GM18526 (cell line): ENCODE data around the gene WDR70.

ENCODE experiments used
- POLR2A ChIP-seq: IDR thresholded peaks from 3 replicates; pipeline ENCODE4 v1.6.1; 2011; ENCODE audit not compliant: insufficient read length; ENCODE audit errors: extremely low read depth

WDR70 gene

GRCh38 chr5:37662789-37663485, 283.8 kb downstream of the WDR70 start:
- no peak for TF ChIP-seq POLR2A

GRCh38 chr5:37663538-37663937, 284.4 kb downstream of the WDR70 start:
- TF ChIP-seq POLR2A: no peak

- no peak for TF ChIP-seq POLR2A
These were observed 285.4 kb downstream of the WDR70 start for GRCh38 chr5:37664551-37664950.

GRCh38 chr5:37665272-37665671, 286.2 kb downstream of the WDR70 start:
- TF ChIP-seq POLR2A: no peak

- no peak for TF ChIP-seq POLR2A
These were observed 286.8 kb downstream of the WDR70 start for GRCh38 chr5:37665889-37666288.

GRCh38 chr5:37667430-37667829, 288.3 kb downstream of the WDR70 start:
- TF ChIP-seq POLR2A: no peak

- no peak for TF ChIP-seq POLR2A
These were observed 288.7 kb downstream of the WDR70 start for GRCh38 chr5:37667846-37668245.

GRCh38 chr5:37668524-37669047, 289.5 kb downstream of the WDR70 start:
- TF ChIP-seq POLR2A: no peak

DNA sequence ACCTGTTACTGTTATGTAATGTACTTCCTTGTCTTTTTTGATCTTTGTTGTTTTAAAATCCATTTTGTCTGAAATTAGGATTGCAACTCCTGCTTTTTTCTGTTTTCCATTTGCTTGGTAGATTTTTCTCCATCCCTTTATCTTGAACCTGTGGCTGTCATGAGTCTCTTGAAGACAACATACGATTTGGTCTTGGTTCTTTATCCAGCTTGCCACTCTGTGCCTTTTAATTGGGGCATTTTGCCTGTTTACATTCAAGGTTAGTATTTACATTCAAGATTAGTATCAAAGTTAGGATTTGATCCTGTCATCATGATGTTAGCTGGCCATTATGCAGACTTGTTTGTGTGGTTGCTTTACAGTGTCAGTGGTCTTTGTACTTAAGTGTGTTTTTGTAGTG, 304.0 kb downstream of the WDR70 start:
- no peak for TF ChIP-seq POLR2A

GRCh38 chr5:37685211-37685610, 306.1 kb downstream of the WDR70 start:
- TF ChIP-seq POLR2A: no peak

DNA sequence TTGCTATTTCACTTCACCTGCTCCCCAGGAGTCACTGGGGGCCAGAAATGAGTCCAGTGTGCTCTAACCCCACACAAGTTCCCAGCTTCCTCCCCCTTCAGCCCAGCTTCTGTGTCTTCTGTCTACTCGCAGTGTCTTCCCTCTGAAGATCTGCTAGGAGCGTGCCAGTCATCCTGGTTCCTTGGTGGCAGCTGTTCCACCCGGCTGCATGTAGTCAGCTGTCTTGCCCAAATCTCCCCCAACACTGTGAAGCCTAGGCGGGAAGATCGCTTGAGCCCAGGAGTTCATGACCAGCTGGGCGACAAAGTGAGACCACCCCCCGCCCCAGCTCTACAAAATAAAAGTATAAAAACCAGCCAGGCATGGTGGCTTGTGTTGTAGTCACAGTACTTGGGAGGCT, 306.7 kb downstream of the WDR70 start:
- no peak for TF ChIP-seq POLR2A

GRCh38 chr5:37694867-37695266, 315.7 kb downstream of the WDR70 start:
- TF ChIP-seq POLR2A: no peak

DNA sequence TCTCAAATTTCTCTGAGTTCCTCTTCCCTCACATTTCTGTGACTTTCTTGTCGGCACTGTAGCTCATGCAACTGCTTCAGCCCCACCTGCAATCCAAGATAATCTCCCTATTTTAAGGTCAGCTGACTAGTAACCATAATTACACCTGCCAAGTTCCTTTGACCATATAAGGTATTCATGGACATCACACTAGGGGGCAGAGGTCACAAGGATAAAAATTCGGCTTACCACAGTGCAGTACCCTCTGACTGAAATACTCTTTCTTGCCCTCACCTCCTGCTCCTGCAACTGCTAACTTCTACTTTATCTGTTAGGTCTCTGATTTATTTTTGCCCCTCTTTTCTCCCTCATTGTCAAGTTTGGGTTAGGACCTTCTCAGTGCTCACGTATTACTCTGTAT, 316.5 kb downstream of the WDR70 start:
- TF ChIP-seq POLR2A: no peak

DNA sequence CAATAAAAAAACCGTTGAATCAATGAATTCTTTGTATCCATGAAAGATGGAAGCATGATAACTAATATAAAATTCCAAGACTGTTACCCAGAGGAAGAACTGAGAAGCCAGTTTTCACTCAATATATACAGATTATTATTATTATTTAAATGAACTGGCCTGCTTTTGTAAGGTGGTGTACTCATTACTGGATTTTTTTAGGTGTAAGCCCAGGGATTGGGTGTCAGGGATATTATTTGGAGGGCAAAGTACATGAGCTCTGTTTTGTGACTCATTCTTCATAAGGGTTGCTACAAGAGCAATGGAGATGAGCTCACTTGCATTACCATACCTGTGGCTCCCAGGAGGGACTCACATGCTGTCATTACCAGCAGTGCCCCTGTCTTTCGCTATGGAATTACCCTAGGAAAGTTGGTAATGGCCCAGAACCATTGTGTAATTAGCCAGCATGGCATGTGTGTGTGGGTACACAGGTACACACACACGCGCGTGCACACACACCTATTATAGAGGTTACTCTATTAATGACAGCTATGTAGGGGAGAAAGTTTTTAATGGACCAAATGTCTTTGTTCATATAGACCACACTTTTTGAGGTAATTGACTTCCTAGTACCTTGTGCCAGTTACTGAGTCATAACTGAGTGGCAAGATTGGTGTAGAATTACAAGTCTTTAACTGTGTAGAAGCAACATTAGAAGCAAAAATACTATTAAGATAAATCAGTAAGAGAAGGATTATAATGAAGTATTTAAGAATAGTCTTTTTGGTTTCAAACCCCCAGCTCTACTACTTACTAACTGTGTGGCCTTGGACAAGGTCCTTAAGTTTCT, 317.3 kb downstream of the WDR70 start:
- TF ChIP-seq POLR2A: no peak

- TF ChIP-seq POLR2A: no peak
These were observed 322.8 kb downstream of the WDR70 start for GRCh38 chr5:37701868-37702267.

DNA sequence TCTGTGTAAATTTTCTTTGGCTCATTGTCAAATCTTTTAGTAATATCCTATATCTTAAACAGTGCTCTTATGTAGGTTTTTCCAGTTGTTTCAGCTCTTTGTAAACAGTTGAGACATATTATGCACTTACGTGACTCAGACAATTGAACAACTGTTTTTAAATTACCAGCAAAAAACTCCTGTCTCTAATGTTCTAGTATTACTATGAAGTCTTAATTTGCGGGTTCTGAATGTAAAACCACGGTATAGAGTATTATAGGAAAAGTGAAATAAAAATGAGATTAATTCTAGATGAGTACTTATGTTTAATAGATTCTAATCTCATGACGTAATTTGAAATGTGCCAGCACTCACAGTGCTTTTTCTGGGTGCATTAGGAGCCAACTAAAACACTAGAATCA, 324.7 kb downstream of the WDR70 start:
- TF ChIP-seq POLR2A: no peak
